Measurements from ENCODE around the gene CDK5RAP3.
A peak's percentile ranks its signal among the peaks of the same experiment; 100 is the strongest.

CDK5RAP3 gene

GRCh38 chr17:47994724-47995123, 23.8 kb downstream of the CDK5RAP3 start:
- WGBS (ENCODE audit: insufficient coverage), result 92% methylated on average over 3 of the region's 4 CpGs
- no peak overlapping the region for H3K27ac ChIP-seq (ENCODE audit: insufficient read depth in 1 of 2, low read depth in 1 of 2, low read length in 2 of 2, poor library complexity in 1 of 2, severe bottlenecking in 2 of 2)
- ChIA-PET CTCF (interaction anchor here (1.0 to 3.0 kb wide), 4 partner anchors 16 to 53 kb away, joined by 3 to 9 read pairs (median 4); partner anchors contain the start of gene PNPO), POLR2A (no interaction called here)
- peaks cover 0 to 4% (median 3%) of the 10 kb centered on the region in 5 experiments for H3K27me3 ChIP-seq (replicated peaks in 2 of 5; ENCODE audit: control insufficient read depth in 4 of 5, insufficient read depth in 5 of 5, low read length in 4 of 5)
- H3K9me3 ChIP-seq (ENCODE audit: control extremely low read depth in 1 of 5, control insufficient read depth in 4 of 5, insufficient read depth in 2 of 5, low read depth in 1 of 5, low read length in 4 of 5), result no peaks in the 10 kb centered on the region
- no peaks in the 10 kb centered on the region for H3K36me3 ChIP-seq (ENCODE audit: control insufficient read depth in 4 of 4, insufficient read depth in 4 of 4, low read length in 3 of 4)
- no peak for DNase-seq
- H3K4me3 ChIP-seq (ENCODE audit: control insufficient read depth in 1 of 7, extremely low read depth in 1 of 7, insufficient read depth in 4 of 7, low read depth in 2 of 7, low read length in 6 of 7), result no peak overlapping the region
- peaks cover 0 to 2% (median 0%) of the 10 kb centered on the region in 4 experiments for H3K4me1 ChIP-seq (ENCODE audit: control extremely low read depth in 1 of 4, control insufficient read depth in 4 of 4, insufficient read depth in 4 of 4, low read length in 3 of 4)

GRCh38 chr17:47995241-47995935, 24.5 kb downstream of the CDK5RAP3 start:
- WGBS (ENCODE audit: insufficient coverage), result 90% methylated on average over 12 of the region's 13 CpGs
- Histone ChIP-seq H3K4me3 (ENCODE audit: control insufficient read depth in 1 of 7, extremely low read depth in 1 of 7, insufficient read depth in 4 of 7, low read depth in 2 of 7, low read length in 6 of 7) (no peak overlapping the region), H3K36me3 (ENCODE audit: control insufficient read depth in 4 of 4, insufficient read depth in 4 of 4, low read length in 3 of 4) (no peaks in the 10 kb centered on the region), H3K27ac (ENCODE audit: insufficient read depth in 1 of 2, low read depth in 1 of 2, low read length in 2 of 2, poor library complexity in 1 of 2, severe bottlenecking in 2 of 2) (no peak overlapping the region), H3K4me1 (ENCODE audit: control extremely low read depth in 1 of 4, control insufficient read depth in 4 of 4, insufficient read depth in 4 of 4, low read length in 3 of 4) (peaks cover 0 to 6% (median 0%) of the 10 kb centered on the region in 4 experiments), H3K27me3 (replicated peaks in 2 of 5; ENCODE audit: control insufficient read depth in 4 of 5, insufficient read depth in 5 of 5, low read length in 4 of 5) (peaks cover 0 to 3% (median 2%) of the 10 kb centered on the region in 5 experiments), H3K9me3 (ENCODE audit: control extremely low read depth in 1 of 5, control insufficient read depth in 4 of 5, insufficient read depth in 2 of 5, low read depth in 1 of 5, low read length in 4 of 5) (no peaks in the 10 kb centered on the region)
- POLR2A ChIA-PET, result no interaction called here
- no peak for DNase-seq
- CTCF ChIA-PET, result interaction anchor here (1.2 to 8.9 kb wide), 2 partner anchors 15 to 19 kb away, joined by 3 to 79 read pairs; no protein-coding TSS in a partner anchor

- Histone ChIP-seq H3K4me1 (ENCODE audit: control extremely low read depth in 1 of 4, control insufficient read depth in 4 of 4, insufficient read depth in 4 of 4, low read length in 3 of 4) (peaks cover 0 to 8% (median 0%) of the 10 kb centered on the region in 4 experiments), H3K4me3 (ENCODE audit: control insufficient read depth in 1 of 7, extremely low read depth in 1 of 7, insufficient read depth in 4 of 7, low read depth in 2 of 7, low read length in 6 of 7) (no peak overlapping the region), H3K27ac (ENCODE audit: insufficient read depth in 1 of 2, low read depth in 1 of 2, low read length in 2 of 2, poor library complexity in 1 of 2, severe bottlenecking in 2 of 2) (no peak overlapping the region), H3K27me3 (replicated peaks in 2 of 5; ENCODE audit: control insufficient read depth in 4 of 5, insufficient read depth in 5 of 5, low read length in 4 of 5) (peaks cover 0 to 3% (median 2%) of the 10 kb centered on the region in 5 experiments), H3K9me3 (ENCODE audit: control extremely low read depth in 1 of 5, control insufficient read depth in 4 of 5, insufficient read depth in 2 of 5, low read depth in 1 of 5, low read length in 4 of 5) (no peaks in the 10 kb centered on the region), H3K36me3 (ENCODE audit: control insufficient read depth in 4 of 4, insufficient read depth in 4 of 4, low read length in 3 of 4) (no peaks in the 10 kb centered on the region)
- DNase-seq, result no peak
- ChIA-PET CTCF (interaction anchor here (1.0 to 8.9 kb wide), 3 partner anchors 9 to 23 kb away, joined by 3 to 79 read pairs (median 6); no protein-coding TSS in a partner anchor), POLR2A (no interaction called here)
- 99% methylated on average over 7 of the region's 9 CpGs for WGBS (ENCODE audit: insufficient coverage)
These were observed 25.3 kb downstream of the CDK5RAP3 start for GRCh38 chr17:47996201-47996600.

- H3K27me3 ChIP-seq (replicated peaks in 2 of 5; ENCODE audit: control insufficient read depth in 4 of 5, insufficient read depth in 5 of 5, low read length in 4 of 5), result peaks cover 0 to 3% (median 0%) of the 10 kb centered on the region in 5 experiments
- POLR2A ChIA-PET, result no interaction called here
- no peaks in the 10 kb centered on the region for H3K36me3 ChIP-seq (ENCODE audit: control insufficient read depth in 4 of 4, insufficient read depth in 4 of 4, low read length in 3 of 4)
- no peak overlapping the region for H3K27ac ChIP-seq (ENCODE audit: insufficient read depth in 1 of 2, low read depth in 1 of 2, low read length in 2 of 2, poor library complexity in 1 of 2, severe bottlenecking in 2 of 2)
- peaks cover 0 to 22% (median 9%) of the 10 kb centered on the region in 4 experiments for H3K4me1 ChIP-seq (ENCODE audit: control extremely low read depth in 1 of 4, control insufficient read depth in 4 of 4, insufficient read depth in 4 of 4, low read length in 3 of 4)
- no peaks in the 10 kb centered on the region for H3K9me3 ChIP-seq (ENCODE audit: control extremely low read depth in 1 of 5, control insufficient read depth in 4 of 5, insufficient read depth in 2 of 5, low read depth in 1 of 5, low read length in 4 of 5)
- no peak overlapping the region for H3K4me3 ChIP-seq (ENCODE audit: control insufficient read depth in 1 of 7, extremely low read depth in 1 of 7, insufficient read depth in 4 of 7, low read depth in 2 of 7, low read length in 6 of 7)
- CTCF ChIA-PET, result interaction anchor here (0.6 to 8.9 kb wide), 3 partner anchors 18 to 856 kb away, joined by 3 to 79 read pairs (median 3); no protein-coding TSS in a partner anchor
- DNase-seq, result no peak
- 100% methylated on average over 2 of the region's 7 CpGs for WGBS (ENCODE audit: insufficient coverage)
These were observed 26.7 kb downstream of the CDK5RAP3 start for GRCh38 chr17:47997586-47997985.

- Histone ChIP-seq H3K27me3 (replicated peaks in 2 of 5; ENCODE audit: control insufficient read depth in 4 of 5, insufficient read depth in 5 of 5, low read length in 4 of 5) (peaks cover 0 to 3% (median 0%) of the 10 kb centered on the region in 5 experiments), H3K9me3 (ENCODE audit: control extremely low read depth in 1 of 5, control insufficient read depth in 4 of 5, insufficient read depth in 2 of 5, low read depth in 1 of 5, low read length in 4 of 5) (no peaks in the 10 kb centered on the region), H3K4me1 (ENCODE audit: control extremely low read depth in 1 of 4, control insufficient read depth in 4 of 4, insufficient read depth in 4 of 4, low read length in 3 of 4) (peaks cover 0 to 26% (median 13%) of the 10 kb centered on the region in 4 experiments), H3K27ac (ENCODE audit: insufficient read depth in 1 of 2, low read depth in 1 of 2, low read length in 2 of 2, poor library complexity in 1 of 2, severe bottlenecking in 2 of 2) (no peak overlapping the region), H3K36me3 (ENCODE audit: control insufficient read depth in 4 of 4, insufficient read depth in 4 of 4, low read length in 3 of 4) (no peaks in the 10 kb centered on the region), H3K4me3 (ENCODE audit: control insufficient read depth in 1 of 7, extremely low read depth in 1 of 7, insufficient read depth in 4 of 7, low read depth in 2 of 7, low read length in 6 of 7) (no peak overlapping the region)
- ChIA-PET POLR2A (no interaction called here), CTCF (interaction anchor here (0.6 to 8.9 kb wide), 3 partner anchors 18 to 856 kb away, joined by 3 to 79 read pairs (median 3); no protein-coding TSS in a partner anchor)
- no peak for DNase-seq
- 100% methylated on average over 2 of the region's 7 CpGs for WGBS (ENCODE audit: insufficient coverage)
These were observed 27.1 kb downstream of the CDK5RAP3 start for GRCh38 chr17:47998044-47998443.

GRCh38 chr17:47999582-47999981, 28.7 kb downstream of the CDK5RAP3 start:
- Histone ChIP-seq H3K9me3 (ENCODE audit: control extremely low read depth in 1 of 5, control insufficient read depth in 4 of 5, insufficient read depth in 2 of 5, low read depth in 1 of 5, low read length in 4 of 5) (no peaks in the 10 kb centered on the region), H3K27me3 (replicated peaks in 2 of 5; ENCODE audit: control insufficient read depth in 4 of 5, insufficient read depth in 5 of 5, low read length in 4 of 5) (no peaks in the 10 kb centered on the region), H3K4me3 (ENCODE audit: control insufficient read depth in 1 of 7, extremely low read depth in 1 of 7, insufficient read depth in 4 of 7, low read depth in 2 of 7, low read length in 6 of 7) (no peak overlapping the region), H3K36me3 (ENCODE audit: control insufficient read depth in 4 of 4, insufficient read depth in 4 of 4, low read length in 3 of 4) (no peaks in the 10 kb centered on the region), H3K27ac (ENCODE audit: insufficient read depth in 1 of 2, low read depth in 1 of 2, low read length in 2 of 2, poor library complexity in 1 of 2, severe bottlenecking in 2 of 2) (no peak overlapping the region), H3K4me1 (ENCODE audit: control extremely low read depth in 1 of 4, control insufficient read depth in 4 of 4, insufficient read depth in 4 of 4, low read length in 3 of 4) (peaks cover 0 to 42% (median 20%) of the 10 kb centered on the region in 4 experiments)
- DNase-seq, result peak in 1 of 3 donors; percentile 45
- CTCF ChIA-PET, result interaction anchor here (1.1 to 8.9 kb wide), 9 partner anchors 12 to 29 kb away, joined by 3 to 79 read pairs (median 6); partner anchors contain the start of gene CDK5RAP3
- POLR2A ChIA-PET, result no interaction called here
- 76% methylated on average over 4 of the region's 4 CpGs for WGBS (ENCODE audit: insufficient coverage)

GRCh38 chr17:48001197-48001596, 30.3 kb downstream of the CDK5RAP3 start:
- H3K27me3 ChIP-seq (replicated peaks in 2 of 5; ENCODE audit: control insufficient read depth in 4 of 5, insufficient read depth in 5 of 5, low read length in 4 of 5), result no peaks in the 10 kb centered on the region
- DNase-seq, result no peak
- H3K4me1 ChIP-seq (ENCODE audit: control extremely low read depth in 1 of 4, control insufficient read depth in 4 of 4, insufficient read depth in 4 of 4, low read length in 3 of 4), result peaks cover 0 to 50% (median 22%) of the 10 kb centered on the region in 4 experiments
- no peaks in the 10 kb centered on the region for H3K9me3 ChIP-seq (ENCODE audit: control extremely low read depth in 1 of 5, control insufficient read depth in 4 of 5, insufficient read depth in 2 of 5, low read depth in 1 of 5, low read length in 4 of 5)
- 100% methylated on average over 1 of the region's 1 CpG for WGBS (ENCODE audit: insufficient coverage)
- POLR2A ChIA-PET, result no interaction called here
- H3K4me3 ChIP-seq (ENCODE audit: control insufficient read depth in 1 of 7, extremely low read depth in 1 of 7, insufficient read depth in 4 of 7, low read depth in 2 of 7, low read length in 6 of 7), result no peak overlapping the region
- H3K27ac ChIP-seq (ENCODE audit: insufficient read depth in 1 of 2, low read depth in 1 of 2, low read length in 2 of 2, poor library complexity in 1 of 2, severe bottlenecking in 2 of 2), result no peak overlapping the region
- CTCF ChIA-PET, result interaction anchor here (1.1 to 8.9 kb wide), 4 partner anchors 12 to 21 kb away, joined by 4 to 79 read pairs (median 28); no protein-coding TSS in a partner anchor
- no peaks in the 10 kb centered on the region for H3K36me3 ChIP-seq (ENCODE audit: control insufficient read depth in 4 of 4, insufficient read depth in 4 of 4, low read length in 3 of 4)
